Measurements from ENCODE around the gene CEMIP.

DNA sequence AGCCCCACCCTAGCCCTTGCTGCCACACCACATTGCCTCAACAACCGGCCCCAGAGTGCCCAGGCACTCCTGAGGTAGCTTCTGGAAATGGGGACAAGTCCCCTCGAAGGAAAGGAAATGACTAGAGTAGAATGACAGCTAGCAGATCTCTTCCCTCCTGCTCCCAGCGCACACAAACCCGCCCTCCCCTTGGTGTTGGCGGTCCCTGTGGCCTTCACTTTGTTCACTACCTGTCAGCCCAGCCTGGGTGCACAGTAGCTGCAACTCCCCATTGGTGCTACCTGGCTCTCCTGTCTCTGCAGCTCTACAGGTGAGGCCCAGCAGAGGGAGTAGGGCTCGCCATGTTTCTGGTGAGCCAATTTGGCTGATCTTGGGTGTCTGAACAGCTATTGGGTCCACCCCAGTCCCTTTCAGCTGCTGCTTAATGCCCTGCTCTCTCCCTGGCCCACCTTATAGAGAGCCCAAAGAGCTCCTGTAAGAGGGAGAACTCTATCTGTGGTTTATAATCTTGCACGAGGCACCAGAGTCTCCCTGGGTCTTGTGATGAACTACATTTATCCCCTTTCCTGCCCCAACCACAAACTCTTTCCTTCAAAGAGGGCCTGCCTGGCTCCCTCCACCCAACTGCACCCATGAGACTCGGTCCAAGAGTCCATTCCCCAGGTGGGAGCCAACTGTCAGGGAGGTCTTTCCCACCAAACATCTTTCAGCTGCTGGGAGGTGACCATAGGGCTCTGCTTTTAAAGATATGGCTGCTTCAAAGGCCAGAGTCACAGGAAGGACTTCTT, 171.3 kb downstream of the CEMIP start:
- TF ChIP-seq SREBF2 (IDR thresholded peaks at IDR 0.05) (no peak), POLR2A (IDR thresholded peaks at IDR 0.05; ENCODE audit: low read length) (no peak), MAZ (IDR thresholded peaks at IDR 0.05; ENCODE audit: borderline replicate concordance, low read depth, low read length) (no peak), POLR2AphosphoS2 (conservative IDR thresholded peaks at IDR 0.05; ENCODE audit: low read length) (no peak), RAD21 (conservative IDR thresholded peaks at IDR 0.05 in 1 of 2, IDR thresholded peaks at IDR 0.05 in 1 of 2) (no peak), ZFP36 (IDR thresholded peaks at IDR 0.05; ENCODE audit: borderline replicate concordance, partially characterized antibody) (no peak), EP300 (IDR thresholded peaks at IDR 0.05) (no peak), KDM1A (IDR thresholded peaks at IDR 0.05; ENCODE audit: low read depth) (no peak), SMC3 (IDR thresholded peaks at IDR 0.05) (no peak), TP53 (CRISPR knock-in tag; IDR thresholded peaks at IDR 0.05) (no peak)
- TF ChIP-seq, protein P1, sequence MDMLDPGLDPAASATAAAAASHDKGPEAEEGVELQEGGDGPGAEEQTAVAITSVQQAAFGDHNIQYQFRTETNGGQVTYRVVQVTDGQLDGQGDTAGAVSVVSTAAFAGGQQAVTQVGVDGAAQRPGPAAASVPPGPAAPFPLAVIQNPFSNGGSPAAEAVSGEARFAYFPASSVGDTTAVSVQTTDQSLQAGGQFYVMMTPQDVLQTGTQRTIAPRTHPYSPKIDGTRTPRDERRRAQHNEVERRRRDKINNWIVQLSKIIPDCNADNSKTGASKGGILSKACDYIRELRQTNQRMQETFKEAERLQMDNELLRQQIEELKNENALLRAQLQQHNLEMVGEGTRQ (IDR thresholded peaks at IDR 0.05), result no peak
- TF ChIP-seq, protein P2, sequence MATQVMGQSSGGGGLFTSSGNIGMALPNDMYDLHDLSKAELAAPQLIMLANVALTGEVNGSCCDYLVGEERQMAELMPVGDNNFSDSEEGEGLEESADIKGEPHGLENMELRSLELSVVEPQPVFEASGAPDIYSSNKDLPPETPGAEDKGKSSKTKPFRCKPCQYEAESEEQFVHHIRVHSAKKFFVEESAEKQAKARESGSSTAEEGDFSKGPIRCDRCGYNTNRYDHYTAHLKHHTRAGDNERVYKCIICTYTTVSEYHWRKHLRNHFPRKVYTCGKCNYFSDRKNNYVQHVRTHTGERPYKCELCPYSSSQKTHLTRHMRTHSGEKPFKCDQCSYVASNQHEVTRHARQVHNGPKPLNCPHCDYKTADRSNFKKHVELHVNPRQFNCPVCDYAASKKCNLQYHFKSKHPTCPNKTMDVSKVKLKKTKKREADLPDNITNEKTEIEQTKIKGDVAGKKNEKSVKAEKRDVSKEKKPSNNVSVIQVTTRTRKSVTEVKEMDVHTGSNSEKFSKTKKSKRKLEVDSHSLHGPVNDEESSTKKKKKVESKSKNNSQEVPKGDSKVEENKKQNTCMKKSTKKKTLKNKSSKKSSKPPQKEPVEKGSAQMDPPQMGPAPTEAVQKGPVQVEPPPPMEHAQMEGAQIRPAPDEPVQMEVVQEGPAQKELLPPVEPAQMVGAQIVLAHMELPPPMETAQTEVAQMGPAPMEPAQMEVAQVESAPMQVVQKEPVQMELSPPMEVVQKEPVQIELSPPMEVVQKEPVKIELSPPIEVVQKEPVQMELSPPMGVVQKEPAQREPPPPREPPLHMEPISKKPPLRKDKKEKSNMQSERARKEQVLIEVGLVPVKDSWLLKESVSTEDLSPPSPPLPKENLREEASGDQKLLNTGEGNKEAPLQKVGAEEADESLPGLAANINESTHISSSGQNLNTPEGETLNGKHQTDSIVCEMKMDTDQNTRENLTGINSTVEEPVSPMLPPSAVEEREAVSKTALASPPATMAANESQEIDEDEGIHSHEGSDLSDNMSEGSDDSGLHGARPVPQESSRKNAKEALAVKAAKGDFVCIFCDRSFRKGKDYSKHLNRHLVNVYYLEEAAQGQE (IDR thresholded peaks at IDR 0.05), result no peak
- TF ChIP-seq, protein P3, sequence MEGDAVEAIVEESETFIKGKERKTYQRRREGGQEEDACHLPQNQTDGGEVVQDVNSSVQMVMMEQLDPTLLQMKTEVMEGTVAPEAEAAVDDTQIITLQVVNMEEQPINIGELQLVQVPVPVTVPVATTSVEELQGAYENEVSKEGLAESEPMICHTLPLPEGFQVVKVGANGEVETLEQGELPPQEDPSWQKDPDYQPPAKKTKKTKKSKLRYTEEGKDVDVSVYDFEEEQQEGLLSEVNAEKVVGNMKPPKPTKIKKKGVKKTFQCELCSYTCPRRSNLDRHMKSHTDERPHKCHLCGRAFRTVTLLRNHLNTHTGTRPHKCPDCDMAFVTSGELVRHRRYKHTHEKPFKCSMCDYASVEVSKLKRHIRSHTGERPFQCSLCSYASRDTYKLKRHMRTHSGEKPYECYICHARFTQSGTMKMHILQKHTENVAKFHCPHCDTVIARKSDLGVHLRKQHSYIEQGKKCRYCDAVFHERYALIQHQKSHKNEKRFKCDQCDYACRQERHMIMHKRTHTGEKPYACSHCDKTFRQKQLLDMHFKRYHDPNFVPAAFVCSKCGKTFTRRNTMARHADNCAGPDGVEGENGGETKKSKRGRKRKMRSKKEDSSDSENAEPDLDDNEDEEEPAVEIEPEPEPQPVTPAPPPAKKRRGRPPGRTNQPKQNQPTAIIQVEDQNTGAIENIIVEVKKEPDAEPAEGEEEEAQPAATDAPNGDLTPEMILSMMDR (IDR thresholded peaks at IDR 0.05), result no peak
